WTC11 (cell line): ENCODE data around the gene MEIS2.

Experiments used
- PRRX2 ChIP-seq: fragments of 250-450 bp; sonication (Bioruptor Pico); IDR thresholded peaks from 2 replicates; pipeline ENCODE4 v1.8.0; 2021; ENCODE audit warnings: mild to moderate bottlenecking
- TF ChIP-seq, protein P1 (sequence below): sonication (generic); formaldehyde crosslinking; IDR thresholded peaks from 2 replicates; pipeline ENCODE4 v1.8.1; 2022; ENCODE audit warnings: low read depth, missing genetic modification reagents, borderline replicate concordance
- TF ChIP-seq, protein P2 (sequence below): fragments of 200-600 bp; IDR thresholded peaks from 2 replicates; pipeline ENCODE4 v1.8.0; 2022; ENCODE audit warnings: antibody characterized with exemption
- TF ChIP-seq, protein P3 (sequence below): sonication (generic); formaldehyde crosslinking; IDR thresholded peaks from 2 replicates; pipeline ENCODE4 v1.8.1; 2023; ENCODE audit warnings: mild to moderate bottlenecking, missing genetic modification reagents, moderate library complexity

DNA sequence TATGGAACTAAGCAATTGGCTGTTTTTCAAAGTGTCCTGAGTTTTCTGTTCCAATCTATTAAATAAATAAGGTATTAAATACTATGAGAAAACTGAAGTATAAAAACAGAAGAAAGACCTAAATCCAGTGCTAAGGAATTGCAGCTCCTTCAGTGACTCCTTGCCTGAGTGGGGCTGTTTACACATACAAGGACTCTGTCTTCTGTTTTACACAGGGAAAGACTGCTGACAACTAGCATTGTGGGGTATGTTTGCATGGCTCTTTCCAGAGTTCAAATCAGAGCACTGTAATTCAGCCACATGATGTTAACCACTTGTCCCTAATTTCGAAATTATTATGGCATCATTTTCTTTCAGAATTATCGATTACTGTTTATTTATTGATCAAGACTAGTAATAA is 31.3 kb upstream of the MEIS2 start:
- TF ChIP-seq, protein P1, sequence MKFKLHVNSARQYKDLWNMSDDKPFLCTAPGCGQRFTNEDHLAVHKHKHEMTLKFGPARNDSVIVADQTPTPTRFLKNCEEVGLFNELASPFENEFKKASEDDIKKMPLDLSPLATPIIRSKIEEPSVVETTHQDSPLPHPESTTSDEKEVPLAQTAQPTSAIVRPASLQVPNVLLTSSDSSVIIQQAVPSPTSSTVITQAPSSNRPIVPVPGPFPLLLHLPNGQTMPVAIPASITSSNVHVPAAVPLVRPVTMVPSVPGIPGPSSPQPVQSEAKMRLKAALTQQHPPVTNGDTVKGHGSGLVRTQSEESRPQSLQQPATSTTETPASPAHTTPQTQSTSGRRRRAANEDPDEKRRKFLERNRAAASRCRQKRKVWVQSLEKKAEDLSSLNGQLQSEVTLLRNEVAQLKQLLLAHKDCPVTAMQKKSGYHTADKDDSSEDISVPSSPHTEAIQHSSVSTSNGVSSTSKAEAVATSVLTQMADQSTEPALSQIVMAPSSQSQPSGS (CRISPR knock-in tag), result no peak
- TF ChIP-seq, protein P2, sequence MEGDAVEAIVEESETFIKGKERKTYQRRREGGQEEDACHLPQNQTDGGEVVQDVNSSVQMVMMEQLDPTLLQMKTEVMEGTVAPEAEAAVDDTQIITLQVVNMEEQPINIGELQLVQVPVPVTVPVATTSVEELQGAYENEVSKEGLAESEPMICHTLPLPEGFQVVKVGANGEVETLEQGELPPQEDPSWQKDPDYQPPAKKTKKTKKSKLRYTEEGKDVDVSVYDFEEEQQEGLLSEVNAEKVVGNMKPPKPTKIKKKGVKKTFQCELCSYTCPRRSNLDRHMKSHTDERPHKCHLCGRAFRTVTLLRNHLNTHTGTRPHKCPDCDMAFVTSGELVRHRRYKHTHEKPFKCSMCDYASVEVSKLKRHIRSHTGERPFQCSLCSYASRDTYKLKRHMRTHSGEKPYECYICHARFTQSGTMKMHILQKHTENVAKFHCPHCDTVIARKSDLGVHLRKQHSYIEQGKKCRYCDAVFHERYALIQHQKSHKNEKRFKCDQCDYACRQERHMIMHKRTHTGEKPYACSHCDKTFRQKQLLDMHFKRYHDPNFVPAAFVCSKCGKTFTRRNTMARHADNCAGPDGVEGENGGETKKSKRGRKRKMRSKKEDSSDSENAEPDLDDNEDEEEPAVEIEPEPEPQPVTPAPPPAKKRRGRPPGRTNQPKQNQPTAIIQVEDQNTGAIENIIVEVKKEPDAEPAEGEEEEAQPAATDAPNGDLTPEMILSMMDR, result no peak
- TF ChIP-seq PRRX2, result no peak
- TF ChIP-seq, protein P3, sequence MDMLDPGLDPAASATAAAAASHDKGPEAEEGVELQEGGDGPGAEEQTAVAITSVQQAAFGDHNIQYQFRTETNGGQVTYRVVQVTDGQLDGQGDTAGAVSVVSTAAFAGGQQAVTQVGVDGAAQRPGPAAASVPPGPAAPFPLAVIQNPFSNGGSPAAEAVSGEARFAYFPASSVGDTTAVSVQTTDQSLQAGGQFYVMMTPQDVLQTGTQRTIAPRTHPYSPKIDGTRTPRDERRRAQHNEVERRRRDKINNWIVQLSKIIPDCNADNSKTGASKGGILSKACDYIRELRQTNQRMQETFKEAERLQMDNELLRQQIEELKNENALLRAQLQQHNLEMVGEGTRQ (CRISPR knock-in tag), result no peak
